Pancreas (tissue), 10 donors: Measurements from ENCODE around the gene GSAP. TPM values are rescaled to one million over a fixed set of nuclear protein-coding genes. Genes with fewer than 3 reads are reported as not detected.

Experiments
- ATAC-seq, 4 donors: fragments of 200-7000 bp; cut with Tn5 transposase; one replicate each; pipeline versions ENCODE4 v1.8.0 to v1.9.1; 2020; ENCODE audit warnings: mild to moderate bottlenecking in 4 of 4, moderate library complexity in 4 of 4
- DNase-seq, 6 donors: peaks; one replicate each; pipeline ENCODE4 v3.0.0-alpha.2; 2020
- FAIRE-seq: peaks from 2 replicates; lab custom pipeline; 2012; peaks lifted over from hg19 to GRCh38; lab: Jason Lieb, UNC
- H3K27ac ChIP-seq, 4 donors: fragments of 200-600 bp; sonication (generic); 1 replicate in 3 of 4; 2 replicates in 1 of 4; pipeline versions ENCODE4 v1.5.0 to v1.8.0; 2020
- H3K27me3 ChIP-seq, 4 donors: fragments of 200-600 bp; one replicate each; pipeline ENCODE4 v1.8.0; 2021
- H3K36me3 ChIP-seq, 3 donors: fragments of 200-600 bp; sonication (generic) in 1 of 3; one replicate each; pipeline versions ENCODE4 v1.5.0 to v1.8.0; 2020 to 2021
- H3K4me1 ChIP-seq, 3 donors: fragments of 200-600 bp; one replicate each; pipeline ENCODE4 v1.8.0; 2021
- H3K4me3 ChIP-seq, 4 donors: fragments of 200-600 bp; sonication (generic) in 2 of 4; one replicate each; pipeline versions ENCODE4 v1.5.0 to v1.8.0; 2020 to 2021
- H3K9me3 ChIP-seq, 4 donors: fragments of 200-600 bp; one replicate each; pipeline ENCODE4 v1.8.0; 2021
- WGBS, 2 donors: extraction: QIAGEN DNeasy Blood & Tissue Kit; methylation state at CpG; one replicate each; pipeline ENCODE4 v1.1.7; 2013; 5-methylcytosine and 5-hydroxymethylcytosine counted together
- intact Hi-C, 3 donors: fragments of 100-400 bp; cut with DNase I; formaldehyde crosslinking; loops; one replicate each; pipeline versions ENCODE4 v1.11.1 to v1.14.2; 2022
- polyA plus RNA-seq, 2 donors: library from polyadenylated mRNA; stranded (reverse); fragments of 200-250 nt; gene quantifications; one replicate each; pipeline ENCODE4 v1.2.3, GENCODE V29; 2013
- total RNA-seq, 6 donors: library from RNA; stranded (reverse); fragmentation: NEBNext Ultra II Directional in 4 of 6; extraction: Animal tissue kit (Norgen Biotek cat#: 25700) in 4 of 6; gene quantifications; one replicate each; pipeline versions ENCODE4 v1.2.1 to v1.2.4, GENCODE V29; 2021 to 2023
- TF ChIP-seq, protein P1 (sequence below), 4 donors: fragments of 200-600 bp; sonication (generic) in 3 of 4; IDR thresholded peaks; one replicate each; pipeline versions ENCODE4 v1.5.0 to v1.8.0; 2021; ENCODE audit warnings: antibody characterized with exemption in 4 of 4
- donor health status: healthy with polysubstance abuse.
- donor health status: DM: no; HTN: no; CAD: no; lungs with moderate emphysema.
- donor health status: DM: no; HTN: no; CAD: no.
- donor health status: control.
- donor health status: control.
- donor health status: Bipolar disorder and iron deficiency.
- donor health status: DM: yes; HTN: yes; CAD: no.
- donor health status: DM: no; HTN: no; CAD: no.
- donor health status: DM: no; HTN: no; CAD: no.
- donor health status: DM: yes; HTN: yes; CAD: no.

GSAP gene
- total and polyA plus RNA-seq, 8 donors = 5.3 to 22.7 (median 8.7) TPM

DNA sequence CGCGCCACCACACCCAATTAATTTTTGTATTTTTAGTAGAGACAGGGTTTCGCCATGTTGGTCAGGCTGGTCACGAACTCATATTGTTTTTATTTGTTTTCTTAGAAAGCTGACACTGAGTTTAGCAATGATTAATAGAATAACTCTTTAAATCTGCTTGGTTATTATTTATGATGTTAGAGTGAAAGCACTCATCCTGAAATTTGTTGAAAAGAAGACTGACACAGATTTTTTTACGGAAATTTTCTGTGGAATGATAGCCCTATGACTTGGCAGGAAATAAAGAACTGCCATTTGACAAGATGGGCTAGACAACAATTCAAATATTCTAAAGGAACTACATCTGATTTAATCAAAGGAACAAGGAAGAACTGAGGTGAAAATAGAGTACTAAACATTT, 4.3 kb upstream of the GSAP start:
- Histone ChIP-seq H3K36me3 (no peaks in the 10 kb centered on the region), H3K4me1 (peaks cover 0 to 6% (median 0%) of the 10 kb centered on the region in 3 donors), H3K27me3 (no peaks in the 10 kb centered on the region), H3K27ac (peak overlapping the region in 1 of 4 donors; percentile 39), H3K9me3 (no peaks in the 10 kb centered on the region), H3K4me3 (no peak overlapping the region)
- FAIRE-seq = no peak
- ATAC-seq = no peak
- intact Hi-C loops = no loop called here
- DNase-seq = no peak
- 77 to 87% methylated on average over 5 of the region's 5 CpGs for WGBS, 2 donors
- TF ChIP-seq, protein P1, sequence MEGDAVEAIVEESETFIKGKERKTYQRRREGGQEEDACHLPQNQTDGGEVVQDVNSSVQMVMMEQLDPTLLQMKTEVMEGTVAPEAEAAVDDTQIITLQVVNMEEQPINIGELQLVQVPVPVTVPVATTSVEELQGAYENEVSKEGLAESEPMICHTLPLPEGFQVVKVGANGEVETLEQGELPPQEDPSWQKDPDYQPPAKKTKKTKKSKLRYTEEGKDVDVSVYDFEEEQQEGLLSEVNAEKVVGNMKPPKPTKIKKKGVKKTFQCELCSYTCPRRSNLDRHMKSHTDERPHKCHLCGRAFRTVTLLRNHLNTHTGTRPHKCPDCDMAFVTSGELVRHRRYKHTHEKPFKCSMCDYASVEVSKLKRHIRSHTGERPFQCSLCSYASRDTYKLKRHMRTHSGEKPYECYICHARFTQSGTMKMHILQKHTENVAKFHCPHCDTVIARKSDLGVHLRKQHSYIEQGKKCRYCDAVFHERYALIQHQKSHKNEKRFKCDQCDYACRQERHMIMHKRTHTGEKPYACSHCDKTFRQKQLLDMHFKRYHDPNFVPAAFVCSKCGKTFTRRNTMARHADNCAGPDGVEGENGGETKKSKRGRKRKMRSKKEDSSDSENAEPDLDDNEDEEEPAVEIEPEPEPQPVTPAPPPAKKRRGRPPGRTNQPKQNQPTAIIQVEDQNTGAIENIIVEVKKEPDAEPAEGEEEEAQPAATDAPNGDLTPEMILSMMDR (IDR thresholded peaks at IDR 0.05) = no peak

DNA sequence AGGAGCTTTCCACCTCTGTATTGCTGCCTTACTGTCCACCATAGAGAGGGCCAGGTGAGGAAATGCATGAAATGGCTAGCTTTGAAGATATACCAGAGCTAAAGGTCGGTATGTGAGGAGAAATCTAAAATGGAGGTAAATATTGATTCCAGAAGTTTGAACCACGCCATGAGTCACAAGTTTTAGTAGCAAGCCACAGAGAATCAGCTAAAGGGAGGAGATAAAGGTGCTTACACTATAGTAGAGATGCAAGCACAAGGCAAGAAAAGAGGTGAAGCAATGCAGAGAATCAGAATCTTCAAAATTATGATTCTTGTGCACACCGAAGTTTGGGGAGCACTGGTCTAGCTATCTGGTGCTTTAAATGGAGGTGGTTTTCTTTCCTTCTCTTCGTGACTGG, 3.0 kb upstream of the GSAP start:
- no peak for ATAC-seq
- TF ChIP-seq, protein P1 (IDR thresholded peaks at IDR 0.05) = no peak
- no peak for FAIRE-seq
- WGBS, 2 donors = 75 to 83% methylated on average over 4 of the region's 4 CpGs
- DNase-seq = no peak
- no peaks in the 10 kb centered on the region for H3K27me3 ChIP-seq
- no peaks in the 10 kb centered on the region for H3K9me3 ChIP-seq
- no peak overlapping the region for H3K4me3 ChIP-seq
- intact Hi-C loops = no loop called here
- H3K4me1 ChIP-seq = peaks cover 0 to 6% (median 0%) of the 10 kb centered on the region in 3 donors
- H3K36me3 ChIP-seq = no peaks in the 10 kb centered on the region
- H3K27ac ChIP-seq = no peak overlapping the region

DNA sequence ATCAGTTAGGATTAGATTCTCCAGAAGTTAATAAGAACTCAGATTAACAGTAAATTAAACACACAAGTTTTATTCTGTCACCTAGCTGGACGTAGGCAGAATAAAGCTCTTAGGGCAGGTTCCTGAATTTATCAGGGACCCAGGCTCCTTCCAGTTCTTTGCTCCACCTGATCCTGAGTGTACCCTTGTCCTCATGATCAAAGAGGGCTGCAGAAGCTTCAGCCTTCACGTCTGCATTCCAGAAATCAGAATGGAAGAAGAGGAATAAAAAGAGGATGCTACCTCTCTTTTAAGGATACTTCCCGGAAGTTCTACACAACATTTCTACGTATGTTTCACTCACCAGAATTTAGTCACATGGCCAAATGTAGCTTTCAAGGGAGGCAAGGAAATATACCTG, 1.7 kb upstream of the GSAP start:
- FAIRE-seq = no peak
- H3K9me3 ChIP-seq = no peaks in the 10 kb centered on the region
- H3K4me1 ChIP-seq = peaks cover 0 to 10% (median 0%) of the 10 kb centered on the region in 3 donors
- H3K27me3 ChIP-seq = no peaks in the 10 kb centered on the region
- DNase-seq = no peak
- 91% methylated on average over 4 of the region's 4 CpGs for WGBS, 2 donors
- no peak for ATAC-seq
- H3K27ac ChIP-seq = no peak overlapping the region
- intact Hi-C loops = no loop called here
- no peaks in the 10 kb centered on the region for H3K36me3 ChIP-seq
- TF ChIP-seq, protein P1 (IDR thresholded peaks at IDR 0.05) = no peak
- H3K4me3 ChIP-seq = no peak overlapping the region

DNA sequence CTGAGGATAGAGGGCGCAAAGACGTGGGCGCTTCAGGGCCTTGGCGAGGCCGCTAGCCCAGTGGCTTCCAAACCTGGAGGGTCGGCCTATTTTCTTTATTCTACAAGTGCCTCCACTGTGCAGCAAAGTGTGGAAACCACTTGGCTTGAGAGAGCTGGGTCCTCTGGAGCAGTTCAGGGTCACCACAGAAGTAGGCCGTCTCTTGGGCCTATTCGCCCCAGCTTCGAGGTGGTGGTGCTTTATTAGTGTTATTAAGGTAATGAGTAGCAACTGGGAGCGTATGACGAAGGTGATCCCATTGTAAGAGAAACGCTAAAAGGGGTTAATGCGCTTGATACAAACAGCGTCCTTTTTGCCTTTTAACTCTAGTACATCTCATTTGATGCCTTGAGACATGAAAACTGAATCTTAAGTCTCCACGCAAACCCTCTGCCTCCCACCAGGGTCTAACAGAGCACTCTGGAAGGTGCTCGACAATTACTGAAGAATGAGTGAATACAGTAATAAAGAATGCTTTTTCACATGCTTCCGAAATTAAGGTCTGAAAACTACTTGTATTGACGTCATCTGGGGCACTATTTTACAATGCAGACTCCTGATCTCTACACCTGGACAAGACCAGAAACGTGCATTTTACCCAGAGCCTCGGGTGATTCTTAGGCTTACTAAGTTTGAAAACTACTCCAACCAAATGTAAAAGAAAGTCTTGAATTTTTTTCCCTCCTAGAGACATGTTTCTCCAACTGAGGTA, 647 bp upstream of the GSAP start:
- DNase-seq (no peak), FAIRE-seq (no peak), ATAC-seq (peak; percentile 35 to 57 (median 38))
- no peaks in the 10 kb centered on the region for H3K27me3 ChIP-seq
- no peaks in the 10 kb centered on the region for H3K36me3 ChIP-seq
- peaks cover 0 to 10% (median 0%) of the 10 kb centered on the region in 3 donors for H3K4me1 ChIP-seq
- intact Hi-C loops = no loop called here
- TF ChIP-seq, protein P1 (IDR thresholded peaks at IDR 0.05) = no peak
- H3K27ac ChIP-seq = peak overlapping the region; percentile 90 to 95 (median 93)
- 37 to 40% methylated on average over 20 of the region's 20 CpGs for WGBS, 2 donors
- H3K4me3 ChIP-seq = peak overlapping the region; percentile 57 to 78 (median 73)
- no peaks in the 10 kb centered on the region for H3K9me3 ChIP-seq

DNA sequence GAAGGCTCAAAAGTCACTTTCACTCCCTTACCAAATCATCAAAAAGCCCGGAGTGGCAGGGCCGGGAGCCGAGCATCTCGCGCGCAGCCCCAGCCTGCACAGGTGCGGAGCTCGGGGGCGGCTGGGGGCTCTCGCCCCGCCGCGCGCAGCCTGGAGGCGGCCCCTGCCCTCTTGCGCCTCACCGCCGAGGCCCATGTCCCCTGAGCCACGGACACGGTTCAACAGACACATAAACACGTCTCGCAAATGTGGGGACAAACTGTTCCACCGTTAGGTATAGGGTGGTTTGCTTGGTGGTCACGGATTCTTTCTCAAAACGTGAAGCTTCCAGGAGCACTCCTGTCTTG, 700 bp downstream of the GSAP start:
- Histone ChIP-seq H3K4me1 (peaks cover 0 to 13% (median 4%) of the 10 kb centered on the region in 3 donors), H3K27ac (peak overlapping the region; percentile 90 to 95 (median 93)), H3K9me3 (no peaks in the 10 kb centered on the region), H3K27me3 (no peaks in the 10 kb centered on the region), H3K4me3 (peak overlapping the region; percentile 57 to 78 (median 73)), H3K36me3 (no peaks in the 10 kb centered on the region)
- intact Hi-C loops = no loop called here
- WGBS, 2 donors = 0 to 1% methylated on average over 25 of the region's 25 CpGs
- ATAC-seq (peak; percentile 38 to 69 (median 53)), DNase-seq (peak in 3 of 6 donors; percentile 34 to 64 (median 58)), FAIRE-seq (no peak)
- TF ChIP-seq, protein P1 (IDR thresholded peaks at IDR 0.05) = no peak
